HAP-1 (cell line): ENCODE measurements around the gene TOMM20.
"Not testable (repeated sequence)": the region's sequence is repeated elsewhere in the genome, so short reads cannot be mapped to it uniquely, and the experiment has no call there.

Source experiments
- DNase-seq, 2 experiments: peaks; one replicate each; pipeline ENCODE4 v3.0.0-alpha.2; 2016 to 2020; ENCODE audit warnings: low spot score in 2 of 2
- H3K27me3 ChIP-seq: fragments of 250-450 bp; sonication (Bioruptor Pico); 2 replicates; pipeline ENCODE4 v1.5.1; 2020; ENCODE audit warnings: low read depth, mild to moderate bottlenecking, moderate library complexity
- H3K36me3 ChIP-seq: fragments of 250-450 bp; sonication (Bioruptor Pico); replicated peaks from 2 replicates; pipeline ENCODE4 v1.5.1; 2020; ENCODE audit warnings: mild to moderate bottlenecking
- H3K4me1 ChIP-seq: fragments of 250-450 bp; sonication (Bioruptor Pico); 2 replicates; pipeline ENCODE4 v1.5.1; 2020; ENCODE audit warnings: mild to moderate bottlenecking
- H3K4me3 ChIP-seq: fragments of 250-450 bp; sonication (Bioruptor Pico); 2 replicates; pipeline ENCODE4 v1.5.1; 2020; ENCODE audit warnings: mild to moderate bottlenecking, moderate library complexity
- H3K9me3 ChIP-seq: fragments of 250-450 bp; sonication (Bioruptor Pico); 2 replicates; pipeline ENCODE4 v1.5.1; 2020; ENCODE audit warnings: mild to moderate bottlenecking, moderate library complexity
- in situ Hi-C: fragments of 300-500 bp; cut with MboI; formaldehyde crosslinking; loops from 3 replicates; pipeline ENCODE4 v1.14.3; 2020; ENCODE audit warnings: low sequenced_read_pairs, inconsistent platforms, mixed read lengths

Gene TOMM20

GRCh38 chr1:235128456-235129328, at the start of gene TOMM20:
Gene TOMM20 (minus strand): TSS chr1:235128837. CDS start chr1:235128715, 122 bp downstream.
- Histone ChIP-seq H3K27me3 (no peaks in the 10 kb centered on the region), H3K36me3 (peaks cover 40% of the 10 kb centered on the region), H3K9me3 (no peaks in the 10 kb centered on the region), H3K4me1 (peaks cover 11% of the 10 kb centered on the region), H3K4me3 (peak within 1 kb of the TSS; percentile 96)
- in situ Hi-C loops = no loop called here
- peak; percentile 95 to 96 for DNase-seq

DNA sequence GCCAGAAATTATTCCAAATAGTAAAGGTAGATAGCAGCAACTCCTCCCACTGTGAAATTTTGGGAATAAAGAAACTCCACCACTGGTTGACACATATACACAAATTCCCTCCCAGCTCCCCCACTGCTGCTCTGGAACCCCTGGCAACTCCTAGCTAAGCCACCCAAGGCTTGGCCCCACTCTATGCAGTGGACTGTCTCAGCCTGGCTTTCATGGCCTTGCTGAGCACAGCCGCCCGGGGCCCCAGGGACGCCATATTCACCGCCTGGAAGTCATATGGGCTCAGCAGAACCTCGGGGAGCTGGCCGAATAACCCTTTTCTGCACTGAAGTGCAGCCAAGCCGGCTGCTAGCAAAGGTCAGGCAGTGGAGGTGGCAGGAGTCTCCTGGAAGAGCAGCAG, 47.8 kb upstream of the TOMM20 start:
- peaks cover 41% of the 10 kb centered on the region for H3K36me3 ChIP-seq
- in situ Hi-C loops = no loop called here
- DNase-seq = no peak
- H3K4me3 ChIP-seq = no peak overlapping the region
- no peaks in the 10 kb centered on the region for H3K27me3 ChIP-seq
- no peaks in the 10 kb centered on the region for H3K9me3 ChIP-seq
- no peaks in the 10 kb centered on the region; the same call in 1 of the 2 replicates for H3K4me1 ChIP-seq

GRCh38 chr1:235169986-235170385, 41.3 kb upstream of the TOMM20 start:
- in situ Hi-C loops = no loop called here
- no peak for DNase-seq
- Histone ChIP-seq H3K4me3 (no peak overlapping the region), H3K36me3 (peaks cover 23% of the 10 kb centered on the region), H3K9me3 (no peaks in the 10 kb centered on the region), H3K27me3 (no peaks in the 10 kb centered on the region), H3K4me1 (peaks cover 25% of the 10 kb centered on the region)

- no peak for DNase-seq
- H3K4me3 ChIP-seq = no peak overlapping the region
- in situ Hi-C loops = no loop called here
- H3K36me3 ChIP-seq = peaks cover 14% of the 10 kb centered on the region
- no peaks in the 10 kb centered on the region for H3K9me3 ChIP-seq
- no peaks in the 10 kb centered on the region for H3K27me3 ChIP-seq
- H3K4me1 ChIP-seq = peaks cover 25% of the 10 kb centered on the region
These were observed 39.7 kb upstream of the TOMM20 start for GRCh38 chr1:235168375-235168774.

DNA sequence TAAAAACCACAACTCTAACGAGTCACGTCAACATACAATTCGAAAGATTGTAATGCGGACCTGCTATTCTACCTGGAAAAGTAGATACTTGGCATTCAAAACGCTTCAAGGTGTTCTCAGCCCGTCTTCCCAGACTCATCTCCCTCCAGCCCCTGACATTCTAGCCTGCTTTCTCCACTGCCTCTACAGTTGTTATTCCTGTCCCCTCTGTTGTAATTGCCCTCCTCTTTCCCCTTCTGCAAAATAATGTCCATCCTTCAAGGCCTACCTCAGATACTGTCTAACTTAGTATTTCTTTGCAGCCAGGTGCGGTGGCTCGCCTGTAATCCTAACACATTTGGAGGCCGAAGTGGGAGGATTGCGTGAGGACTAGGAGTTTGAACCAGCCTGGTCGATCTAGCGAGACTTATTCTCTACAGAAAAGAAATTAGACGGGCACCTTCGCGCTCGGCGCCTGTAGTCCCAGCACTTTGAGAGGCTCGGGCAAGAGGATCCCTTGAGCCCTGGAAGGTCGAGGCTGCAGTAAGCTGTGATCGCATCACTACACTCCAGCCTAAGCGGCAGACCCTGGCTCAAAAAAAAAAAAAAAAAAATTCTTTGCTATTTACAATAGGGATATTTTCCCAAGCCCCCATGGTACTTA, 33.2 kb upstream of the TOMM20 start:
- no peaks in the 10 kb centered on the region for H3K27me3 ChIP-seq
- peaks cover 20% of the 10 kb centered on the region for H3K36me3 ChIP-seq
- peak overlapping the region; percentile 70 for H3K4me3 ChIP-seq
- in situ Hi-C loops = no loop called here
- DNase-seq = no peak
- H3K4me1 ChIP-seq = peaks cover 10% of the 10 kb centered on the region
- H3K9me3 ChIP-seq = no peaks in the 10 kb centered on the region

DNA sequence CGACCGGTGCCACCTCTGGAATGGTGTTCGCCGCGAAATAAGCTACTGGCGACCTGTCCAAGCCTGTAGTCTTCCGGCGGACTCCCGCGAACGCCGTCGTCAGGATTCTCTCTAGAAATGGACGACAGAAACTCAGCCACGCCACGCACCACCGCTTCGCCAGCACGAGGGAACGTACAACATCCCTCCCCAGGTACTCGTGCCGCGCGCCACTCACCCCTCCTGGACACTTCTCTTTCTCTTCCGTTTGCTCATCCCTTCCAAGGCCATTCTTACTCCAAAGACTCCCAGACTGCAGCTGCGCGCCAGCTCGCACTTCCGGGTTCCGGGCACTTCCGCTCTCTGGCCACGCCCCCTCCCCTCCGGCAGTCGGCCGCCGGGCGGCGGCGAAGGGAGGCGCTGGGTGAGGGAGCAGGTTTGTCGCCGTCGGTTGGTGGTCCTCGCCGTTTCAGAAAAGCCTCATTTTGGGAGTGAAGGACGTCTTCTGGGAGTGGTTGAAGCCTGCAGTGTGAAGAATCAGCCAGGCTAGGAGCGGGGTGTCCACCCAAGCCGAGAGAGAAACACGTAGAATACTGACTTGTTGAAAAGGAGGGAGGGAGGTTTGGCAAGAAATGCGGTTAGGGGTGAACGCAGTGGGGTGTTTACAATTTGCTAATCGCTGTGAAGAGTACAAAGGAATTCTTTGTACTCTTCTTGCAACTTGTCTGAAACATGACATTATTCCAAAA, 32.5 kb upstream of the TOMM20 start, which contains the start of gene RBM34:
Gene RBM34, minus strand, starts transcription at position 294 of the 728 bp plus-strand sequence. Its CDS starts 24 bp downstream, at position 270.
- Histone ChIP-seq H3K4me3 (peak within 1 kb of the TSS; percentile 70), H3K4me1 (peaks cover 3% of the 10 kb centered on the region), H3K9me3 (no peaks in the 10 kb centered on the region), H3K36me3 (peaks cover 27% of the 10 kb centered on the region), H3K27me3 (no peaks in the 10 kb centered on the region)
- DNase-seq = peak; percentile 86 to 96
- in situ Hi-C loops = no loop called here

- peak overlapping the region; percentile 70 for H3K4me3 ChIP-seq
- DNase-seq = peak in 1 of 2 experiments; percentile 57
- in situ Hi-C loops = no loop called here
- H3K27me3 ChIP-seq = no peaks in the 10 kb centered on the region
- no peaks in the 10 kb centered on the region for H3K9me3 ChIP-seq
- peaks cover 31% of the 10 kb centered on the region for H3K36me3 ChIP-seq
- H3K4me1 ChIP-seq = peaks cover 3% of the 10 kb centered on the region; the same call in 1 of the 2 replicates
These were observed 31.8 kb upstream of the TOMM20 start for GRCh38 chr1:235160383-235160956.

DNA sequence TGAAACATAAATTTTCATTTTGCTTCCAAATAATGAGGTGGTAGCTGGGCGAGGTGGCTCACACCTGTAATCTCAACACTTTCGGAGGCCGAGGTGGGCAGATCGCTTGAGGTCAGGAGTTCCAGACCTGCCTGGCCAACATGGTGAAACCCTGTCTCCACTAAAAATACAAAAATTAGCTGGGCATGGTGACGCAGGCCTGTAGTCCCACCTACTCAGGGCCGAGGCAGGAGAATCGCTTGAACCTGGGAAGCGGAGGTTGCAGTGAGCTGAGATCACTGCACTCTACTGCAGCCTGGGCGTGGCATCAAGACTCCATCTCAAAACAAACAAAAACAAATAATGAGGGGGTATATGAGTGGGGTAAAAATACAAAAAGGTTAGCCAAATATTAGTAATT, 31.3 kb upstream of the TOMM20 start:
- H3K27me3 ChIP-seq = not testable (repeated sequence)
- peaks cover 32% of the 10 kb centered on the region for H3K36me3 ChIP-seq

GRCh38 chr1:235159284-235159683, 30.6 kb upstream of the TOMM20 start:
- peaks cover 38% of the 10 kb centered on the region for H3K36me3 ChIP-seq
- H3K4me3 ChIP-seq, DNase-seq: not testable (repeated sequence)

More for the DNA sequence above, 31.3 kb upstream of the TOMM20 start:
- H3K9me3 ChIP-seq, in situ Hi-C loops, H3K4me1 ChIP-seq: not testable (repeated sequence)
- DNase-seq = peak in 1 of 2 experiments; percentile 23
- peak overlapping the region; percentile 70 for H3K4me3 ChIP-seq

DNA sequence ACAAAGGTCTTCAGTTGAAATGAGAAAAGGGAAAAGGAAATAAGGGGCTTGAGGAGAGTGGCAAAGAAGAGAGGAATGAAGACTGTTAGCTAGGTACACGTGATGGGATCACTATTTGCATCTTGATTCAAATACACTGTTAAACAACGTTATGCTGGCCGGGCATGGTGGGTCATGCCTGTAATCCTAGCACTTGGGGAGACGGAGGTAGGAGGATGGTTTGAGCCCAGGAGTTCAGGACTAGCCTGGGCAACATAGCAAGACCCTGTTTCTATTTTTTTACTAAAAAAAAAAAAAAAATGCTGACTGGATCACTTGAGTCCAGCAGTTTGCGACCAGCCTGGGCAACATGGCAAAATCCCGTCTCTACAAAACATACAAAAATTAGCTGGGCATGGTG, 30.0 kb upstream of the TOMM20 start:
- H3K4me3 ChIP-seq = no peak overlapping the region
- in situ Hi-C loops = no loop called here
- H3K36me3 ChIP-seq = peaks cover 43% of the 10 kb centered on the region
- no peak for DNase-seq
- no peaks in the 10 kb centered on the region for H3K9me3 ChIP-seq
- no peaks in the 10 kb centered on the region for H3K27me3 ChIP-seq
- H3K4me1 ChIP-seq = peaks cover 3% of the 10 kb centered on the region; the same call in 1 of the 2 replicates

More at GRCh38 chr1:235159284-235159683, 30.6 kb upstream of the TOMM20 start:
- in situ Hi-C loops, H3K27me3 ChIP-seq, H3K4me1 ChIP-seq, H3K9me3 ChIP-seq: not testable (repeated sequence)

DNA sequence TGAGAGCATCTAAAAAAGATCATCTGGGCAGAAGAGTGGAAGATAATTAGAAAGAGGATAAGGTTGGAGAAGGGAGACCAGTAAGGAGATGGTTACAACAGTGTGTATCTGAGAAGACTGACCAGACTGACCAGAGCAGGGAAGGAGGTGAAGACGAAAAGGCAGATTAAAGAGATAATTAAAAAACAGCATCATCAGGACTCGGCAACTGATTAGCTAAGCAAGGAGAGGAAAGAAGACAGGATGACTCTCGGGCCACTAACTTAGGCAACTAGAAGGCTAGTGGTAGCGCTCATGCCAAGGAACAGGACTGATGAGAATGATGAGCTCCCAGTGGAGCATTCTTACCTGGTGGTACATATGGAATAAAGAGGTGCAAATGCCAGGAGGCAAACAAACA, 28.5 kb upstream of the TOMM20 start:
- H3K4me3 ChIP-seq = no peak overlapping the region
- DNase-seq = no peak
- no peaks in the 10 kb centered on the region for H3K27me3 ChIP-seq
- in situ Hi-C loops = no loop called here
- peaks cover 3% of the 10 kb centered on the region; the same call in 1 of the 2 replicates for H3K4me1 ChIP-seq
- H3K9me3 ChIP-seq = no peaks in the 10 kb centered on the region
- H3K36me3 ChIP-seq = peaks cover 56% of the 10 kb centered on the region

- H3K4me3 ChIP-seq = no peak overlapping the region
- in situ Hi-C loops = no loop called here
- no peaks in the 10 kb centered on the region for H3K27me3 ChIP-seq
- peaks cover 60% of the 10 kb centered on the region for H3K36me3 ChIP-seq
- no peak for DNase-seq
- H3K4me1 ChIP-seq = peaks cover 3% of the 10 kb centered on the region; the same call in 1 of the 2 replicates
- no peaks in the 10 kb centered on the region for H3K9me3 ChIP-seq
These were observed 28.1 kb upstream of the TOMM20 start for GRCh38 chr1:235156740-235157139.

- in situ Hi-C loops = no loop called here
- H3K9me3 ChIP-seq = no peaks in the 10 kb centered on the region
- no peak for DNase-seq
- no peaks in the 10 kb centered on the region for H3K27me3 ChIP-seq
- H3K4me3 ChIP-seq = no peak overlapping the region
- H3K36me3 ChIP-seq = peaks cover 65% of the 10 kb centered on the region
- peaks cover 3% of the 10 kb centered on the region; the same call in 1 of the 2 replicates for H3K4me1 ChIP-seq
These were observed 27.6 kb upstream of the TOMM20 start for GRCh38 chr1:235156265-235156664.
